Keratinocyte (primary cell): ENCODE data around the gene ITGB8.

Experiments used
- EZH2 ChIP-seq: IDR thresholded peaks from one replicate; pipeline ENCODE4 v1.6.1; 2012; ENCODE audit warnings: inconsistent platforms, mild to moderate bottlenecking, low read length, moderate library complexity
- TF ChIP-seq, protein P1 (sequence below), 3 experiments: IDR thresholded peaks in 1 of 3; conservative IDR thresholded peaks in 1 of 3; optimal IDR thresholded peaks in 1 of 3; 2 replicates in 2 of 3; 3 replicates in 1 of 3; pipeline versions ENCODE3 to v1.5.1; 2011; ENCODE audit warnings: low read length in 3 of 3, mild to moderate bottlenecking in 3 of 3, moderate library complexity in 2 of 3, control low read depth in 1 of 3, inconsistent platforms in 1 of 3; ENCODE audit not compliant: insufficient read depth in 2 of 3; ENCODE audit errors: extremely low read depth in 1 of 3

DNA sequence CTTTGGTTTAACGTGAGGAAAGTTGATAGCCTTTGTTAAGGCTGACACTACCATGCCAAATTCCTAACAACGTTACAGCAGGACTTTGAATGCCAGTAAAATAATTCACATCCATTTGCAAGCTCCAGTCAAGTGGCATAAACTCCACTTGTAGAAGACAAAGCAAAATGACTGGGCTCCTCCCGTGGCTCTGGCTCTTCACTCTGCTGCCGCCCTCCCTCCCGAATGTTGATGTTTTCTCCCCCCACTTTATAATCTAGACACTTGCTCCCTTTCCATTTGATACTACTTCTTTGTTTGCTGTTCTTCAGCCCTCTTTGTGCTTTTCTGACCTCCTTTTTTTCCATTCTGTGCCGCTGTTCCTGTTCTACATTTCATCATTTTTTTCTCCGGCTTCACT is 22.8 kb upstream of the ITGB8 start:
- TF ChIP-seq EZH2 = no peak
- TF ChIP-seq, protein P1, sequence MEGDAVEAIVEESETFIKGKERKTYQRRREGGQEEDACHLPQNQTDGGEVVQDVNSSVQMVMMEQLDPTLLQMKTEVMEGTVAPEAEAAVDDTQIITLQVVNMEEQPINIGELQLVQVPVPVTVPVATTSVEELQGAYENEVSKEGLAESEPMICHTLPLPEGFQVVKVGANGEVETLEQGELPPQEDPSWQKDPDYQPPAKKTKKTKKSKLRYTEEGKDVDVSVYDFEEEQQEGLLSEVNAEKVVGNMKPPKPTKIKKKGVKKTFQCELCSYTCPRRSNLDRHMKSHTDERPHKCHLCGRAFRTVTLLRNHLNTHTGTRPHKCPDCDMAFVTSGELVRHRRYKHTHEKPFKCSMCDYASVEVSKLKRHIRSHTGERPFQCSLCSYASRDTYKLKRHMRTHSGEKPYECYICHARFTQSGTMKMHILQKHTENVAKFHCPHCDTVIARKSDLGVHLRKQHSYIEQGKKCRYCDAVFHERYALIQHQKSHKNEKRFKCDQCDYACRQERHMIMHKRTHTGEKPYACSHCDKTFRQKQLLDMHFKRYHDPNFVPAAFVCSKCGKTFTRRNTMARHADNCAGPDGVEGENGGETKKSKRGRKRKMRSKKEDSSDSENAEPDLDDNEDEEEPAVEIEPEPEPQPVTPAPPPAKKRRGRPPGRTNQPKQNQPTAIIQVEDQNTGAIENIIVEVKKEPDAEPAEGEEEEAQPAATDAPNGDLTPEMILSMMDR (optimal IDR thresholded peaks at IDR 0.05 in 1 of 3, IDR thresholded peaks at IDR 0.05 in 1 of 3, conservative IDR thresholded peaks at IDR 0.05 in 1 of 3; ENCODE audit: extremely low read depth in 1 of 3, insufficient read depth in 2 of 3, low read length in 3 of 3) = no peak
